ENCODE results near the gene ASH1L. TPM values are rescaled to one million over a fixed set of nuclear protein-coding genes. Genes with fewer than 3 reads are reported as not detected.
"Not testable (repeated sequence)": the region's sequence is repeated elsewhere in the genome, so short reads cannot be mapped to it uniquely, and the experiment has no call there.

The ASH1L gene
- total and polyA plus RNA-seq, 7 experiments from 2014 or later = 20.1 to 109 (median 87.0) TPM

DNA sequence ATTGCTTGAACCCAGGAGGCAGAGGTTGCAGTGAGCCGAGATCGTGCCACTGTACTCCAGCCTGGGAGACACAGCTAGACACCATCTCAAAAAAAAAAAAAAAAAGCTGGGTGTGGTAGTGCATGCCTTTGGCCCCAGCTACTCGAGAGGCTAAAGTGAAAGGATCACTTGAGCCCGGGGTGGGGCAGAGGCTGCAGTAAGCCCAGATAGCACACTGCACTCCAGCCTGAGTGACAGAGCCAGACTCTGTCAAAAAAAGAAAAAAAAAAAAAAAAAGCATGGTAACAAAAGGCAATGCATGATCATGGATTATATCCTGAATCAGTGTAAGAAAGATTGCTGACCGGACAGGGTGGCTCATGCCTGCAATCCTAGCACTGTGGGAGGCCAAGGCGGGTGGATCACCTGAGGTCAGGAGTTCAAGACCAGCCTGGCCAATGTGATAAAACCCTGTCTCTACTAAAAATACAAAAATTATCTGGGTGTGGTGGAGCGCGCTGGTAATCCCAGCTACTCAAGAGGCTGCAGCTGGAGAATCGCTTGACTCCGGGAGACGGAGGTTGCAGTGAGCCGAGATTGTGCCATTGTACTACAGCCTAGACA, 165.6 kb downstream of the ASH1L start:
- no peak overlapping the region for H3K4me3 Mint-ChIP-seq
- Histone ChIP-seq H3K4me3 (ENCODE audit: low read length) (no peak overlapping the region), H3K4me1 (ENCODE audit: control insufficient read depth in 2 of 2, insufficient read depth in 2 of 2, low read length in 2 of 2) (no peaks in the 10 kb centered on the region), H3K36me3 (ENCODE audit: control insufficient read depth in 2 of 3, insufficient read depth in 3 of 3, low read length in 3 of 3) (peaks cover 14 to 50% (median 15%) of the 10 kb centered on the region in 3 experiments), H3K27ac (ENCODE audit: low read depth, low read length) (no peak overlapping the region), H3K27me3 (ENCODE audit: control insufficient read depth in 2 of 2, insufficient read depth in 2 of 2, low read length in 2 of 2) (no peaks in the 10 kb centered on the region), H3K9me3 (ENCODE audit: control insufficient read depth in 2 of 3, low read length in 3 of 3) (no peaks in the 10 kb centered on the region)
- peaks cover 0 to 11% (median 4%) of the 10 kb centered on the region in 7 donors for H3K4me1 Mint-ChIP-seq
- intact Hi-C loops (cut with micrococcal nuclease) = no loop called here
- no peak for ATAC-seq
- CTCF ChIA-PET = no interaction called here
- H3K27me3 Mint-ChIP-seq = no peaks in the 10 kb centered on the region
- POLR2A ChIA-PET = no interaction called here
- H3K27ac Mint-ChIP-seq = no peak overlapping the region
- H3K36me3 Mint-ChIP-seq = peaks cover 11 to 55% (median 35%) of the 10 kb centered on the region in 5 donors
- no peak for DNase-seq
- peaks cover 0 to 8% (median 0%) of the 10 kb centered on the region in 11 donors for H3K9me3 Mint-ChIP-seq

DNA sequence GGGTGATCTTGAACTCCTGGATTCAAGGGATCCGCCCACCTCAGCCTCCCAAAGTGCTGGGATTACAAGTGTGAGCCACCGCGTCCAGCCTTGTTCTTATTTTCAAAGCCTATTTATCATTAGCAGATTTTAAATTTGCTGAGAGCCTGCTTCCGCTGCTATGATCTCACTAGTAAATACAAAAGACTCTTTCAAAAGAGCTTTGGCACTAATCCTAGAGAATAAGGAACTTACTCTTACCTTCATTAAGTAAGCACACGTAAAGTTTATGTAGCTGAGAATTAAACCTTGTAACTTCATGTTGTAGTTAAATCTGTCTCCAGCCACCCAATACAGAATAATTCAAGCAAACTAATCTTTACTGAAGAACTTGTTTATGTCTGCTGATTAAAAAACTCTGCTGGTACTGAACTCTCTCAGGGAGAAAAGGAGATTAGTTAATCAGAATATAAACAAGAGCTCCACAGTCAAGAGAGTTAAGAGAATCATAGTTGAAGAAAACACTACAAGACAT, 169.6 kb downstream of the ASH1L start:
- Mint-ChIP-seq H3K36me3 (peaks cover 14 to 57% (median 42%) of the 10 kb centered on the region in 5 donors), H3K9me3 (peaks cover 0 to 9% (median 0%) of the 10 kb centered on the region in 11 donors), H3K27me3 (no peaks in the 10 kb centered on the region), H3K27ac (no peak overlapping the region), H3K4me3 (no peak overlapping the region), H3K4me1 (peaks cover 0 to 7% (median 0%) of the 10 kb centered on the region in 7 donors)
- Histone ChIP-seq H3K9me3 (ENCODE audit: control insufficient read depth in 2 of 3, low read length in 3 of 3) (no peaks in the 10 kb centered on the region), H3K4me3 (ENCODE audit: low read length) (no peak overlapping the region), H3K27me3 (ENCODE audit: control insufficient read depth in 2 of 2, insufficient read depth in 2 of 2, low read length in 2 of 2) (no peaks in the 10 kb centered on the region), H3K4me1 (ENCODE audit: control insufficient read depth in 2 of 2, insufficient read depth in 2 of 2, low read length in 2 of 2) (no peaks in the 10 kb centered on the region), H3K36me3 (ENCODE audit: control insufficient read depth in 2 of 3, insufficient read depth in 3 of 3, low read length in 3 of 3) (peaks cover 14 to 59% (median 15%) of the 10 kb centered on the region in 3 experiments), H3K27ac (ENCODE audit: low read depth, low read length) (no peak overlapping the region)
- ATAC-seq = no peak
- ChIA-PET POLR2A (no interaction called here), CTCF (no interaction called here)
- no peak for DNase-seq
- intact Hi-C loops (cut with micrococcal nuclease) = no loop called here

DNA sequence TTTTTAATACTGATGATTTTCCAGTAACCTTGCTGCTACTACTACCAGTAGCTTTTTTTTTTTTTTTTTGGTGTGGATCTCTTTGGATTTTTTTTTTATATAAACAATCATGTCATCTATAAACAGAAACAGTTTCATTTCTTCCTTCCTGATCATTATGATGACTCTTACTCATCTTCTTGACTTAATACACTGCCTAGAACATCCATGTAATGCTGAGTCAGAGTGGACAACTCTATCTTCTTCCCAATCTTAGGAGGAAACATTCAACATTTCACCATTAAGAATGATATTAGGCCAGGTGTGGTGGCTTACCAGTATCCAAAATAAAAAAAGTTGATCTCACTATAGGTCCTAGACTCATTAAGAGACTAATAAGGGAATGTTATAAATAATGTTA, 172.8 kb downstream of the ASH1L start:
- peaks cover 13 to 54% (median 14%) of the 10 kb centered on the region in 3 experiments for H3K36me3 ChIP-seq (ENCODE audit: control insufficient read depth in 2 of 3, insufficient read depth in 3 of 3, low read length in 3 of 3)
- peak overlapping the region in 1 of 9 donors; percentile 25 for H3K27ac Mint-ChIP-seq
- CTCF ChIA-PET = interaction anchor here (0.7 kb wide), 1 partner anchor 1175 kb away, joined by 3 read pairs; no protein-coding TSS in a partner anchor

GRCh38 chr1:155385836-155386235, 176.8 kb downstream of the ASH1L start:
- H3K4me3 Mint-ChIP-seq; intact Hi-C loops (cut with micrococcal nuclease): not testable (repeated sequence)
- CTCF ChIA-PET = interaction anchor here (0.6 to 0.9 kb wide), 2 partner anchors 135 to 358 kb away, joined by 3 read pairs; no protein-coding TSS in a partner anchor

More for the DNA sequence above, 172.8 kb downstream of the ASH1L start:
- no peak overlapping the region for H3K4me3 Mint-ChIP-seq
- no peak for ATAC-seq
- H3K27ac ChIP-seq (ENCODE audit: low read depth, low read length) = no peak overlapping the region
- no peaks in the 10 kb centered on the region for H3K27me3 ChIP-seq (ENCODE audit: control insufficient read depth in 2 of 2, insufficient read depth in 2 of 2, low read length in 2 of 2)
- H3K36me3 Mint-ChIP-seq = peaks cover 22 to 61% (median 47%) of the 10 kb centered on the region in 5 donors
- H3K27me3 Mint-ChIP-seq = no peaks in the 10 kb centered on the region
- H3K4me3 ChIP-seq (ENCODE audit: low read length) = no peak overlapping the region
- peaks cover 0 to 9% (median 0%) of the 10 kb centered on the region in 7 donors for H3K4me1 Mint-ChIP-seq
- H3K9me3 Mint-ChIP-seq = peaks cover 0 to 9% (median 0%) of the 10 kb centered on the region in 11 donors
- POLR2A ChIA-PET = interaction anchor here (0.8 kb wide), 1 partner anchor 93 kb away, joined by 3 read pairs; no protein-coding TSS in a partner anchor
- intact Hi-C loops (cut with micrococcal nuclease) = no loop called here
- no peaks in the 10 kb centered on the region for H3K4me1 ChIP-seq (ENCODE audit: control insufficient read depth in 2 of 2, insufficient read depth in 2 of 2, low read length in 2 of 2)
- DNase-seq = no peak
- no peaks in the 10 kb centered on the region for H3K9me3 ChIP-seq (ENCODE audit: control insufficient read depth in 2 of 3, low read length in 3 of 3)

GRCh38 chr1:155383406-155383805, 179.2 kb downstream of the ASH1L start:
- Histone ChIP-seq H3K36me3 (ENCODE audit: control insufficient read depth in 2 of 3, insufficient read depth in 3 of 3, low read length in 3 of 3) (peaks cover 0 to 6% (median 0%) of the 10 kb centered on the region in 3 experiments), H3K27me3 (ENCODE audit: control insufficient read depth in 2 of 2, insufficient read depth in 2 of 2, low read length in 2 of 2) (no peaks in the 10 kb centered on the region), H3K4me3 (ENCODE audit: low read length) (no peak overlapping the region), H3K27ac (ENCODE audit: low read depth, low read length) (no peak overlapping the region), H3K4me1 (ENCODE audit: control insufficient read depth in 2 of 2, insufficient read depth in 2 of 2, low read length in 2 of 2) (no peaks in the 10 kb centered on the region), H3K9me3 (ENCODE audit: control insufficient read depth in 2 of 3, low read length in 3 of 3) (no peaks in the 10 kb centered on the region)
- intact Hi-C loops (cut with micrococcal nuclease) = no loop called here
- Mint-ChIP-seq H3K36me3 (peaks cover 12 to 50% (median 37%) of the 10 kb centered on the region in 5 donors), H3K27me3 (no peaks in the 10 kb centered on the region), H3K27ac (peak overlapping the region in 4 of 9 donors; percentile 5 to 14 (median 8)), H3K4me1 (peaks cover 5 to 18% (median 10%) of the 10 kb centered on the region in 7 donors), H3K9me3 (peaks cover 0 to 5% (median 0%) of the 10 kb centered on the region in 11 donors), H3K4me3 (no peak overlapping the region)
- ATAC-seq (no peak), DNase-seq (no peak)
- POLR2A ChIA-PET = no interaction called here
- CTCF ChIA-PET = no interaction called here

More at GRCh38 chr1:155385836-155386235, 176.8 kb downstream of the ASH1L start:
- DNase-seq; H3K27me3 Mint-ChIP-seq; H3K9me3 ChIP-seq (ENCODE audit: control insufficient read depth in 2 of 3, low read length in 3 of 3); H3K4me3 ChIP-seq (ENCODE audit: low read length); H3K27me3 ChIP-seq (ENCODE audit: control insufficient read depth in 2 of 2, insufficient read depth in 2 of 2, low read length in 2 of 2); H3K27ac ChIP-seq (ENCODE audit: low read depth, low read length); H3K9me3 Mint-ChIP-seq; H3K4me1 Mint-ChIP-seq; ATAC-seq; H3K4me1 ChIP-seq (ENCODE audit: control insufficient read depth in 2 of 2, insufficient read depth in 2 of 2, low read length in 2 of 2): not testable (repeated sequence)
- peaks cover 12 to 49% (median 36%) of the 10 kb centered on the region in 5 donors for H3K36me3 Mint-ChIP-seq
- H3K36me3 ChIP-seq (ENCODE audit: control insufficient read depth in 2 of 3, insufficient read depth in 3 of 3, low read length in 3 of 3) = peaks cover 0 to 20% (median 0%) of the 10 kb centered on the region in 3 experiments
- H3K27ac Mint-ChIP-seq = peak overlapping the region in 1 of 9 donors; percentile 31
- POLR2A ChIA-PET = interaction anchor here (0.6 kb wide), 1 partner anchor 21 kb away, joined by 3 read pairs; no protein-coding TSS in a partner anchor

- H3K4me1 Mint-ChIP-seq = peaks cover 6 to 24% (median 13%) of the 10 kb centered on the region in 7 donors
- H3K4me3 Mint-ChIP-seq = no peak overlapping the region
- DNase-seq = peak in 5 of 9 donors; percentile 11 to 49 (median 30)
- Histone ChIP-seq H3K4me1 (ENCODE audit: control insufficient read depth in 2 of 2, insufficient read depth in 2 of 2, low read length in 2 of 2) (no peaks in the 10 kb centered on the region), H3K36me3 (ENCODE audit: control insufficient read depth in 2 of 3, insufficient read depth in 3 of 3, low read length in 3 of 3) (peaks cover 0 to 27% (median 0%) of the 10 kb centered on the region in 3 experiments), H3K27ac (ENCODE audit: low read depth, low read length) (no peak overlapping the region), H3K9me3 (ENCODE audit: control insufficient read depth in 2 of 3, low read length in 3 of 3) (no peaks in the 10 kb centered on the region), H3K4me3 (ENCODE audit: low read length) (no peak overlapping the region), H3K27me3 (ENCODE audit: control insufficient read depth in 2 of 2, insufficient read depth in 2 of 2, low read length in 2 of 2) (no peaks in the 10 kb centered on the region)
- peak overlapping the region in 8 of 9 donors; percentile 32 to 80 (median 58) for H3K27ac Mint-ChIP-seq
- peaks cover 11 to 43% (median 30%) of the 10 kb centered on the region in 5 donors for H3K36me3 Mint-ChIP-seq
- ATAC-seq = peak; percentile 27
- CTCF ChIA-PET = interaction anchor here (0.6 to 0.8 kb wide), 2 partner anchors 129 to 132 kb away, joined by 3 read pairs; no protein-coding TSS in a partner anchor
- intact Hi-C loops (cut with micrococcal nuclease) = no loop called here
- POLR2A ChIA-PET = interaction anchor here (0.5 kb wide), 1 partner anchor 1181 kb away, joined by 3 read pairs; no protein-coding TSS in a partner anchor
- H3K9me3 Mint-ChIP-seq = no peaks in the 10 kb centered on the region
- no peaks in the 10 kb centered on the region for H3K27me3 Mint-ChIP-seq
Observed at GRCh38 chr1:155379631-155380090, 182.9 kb downstream of the ASH1L start.
